Measurements from ENCODE around the gene HPS4.

DNA sequence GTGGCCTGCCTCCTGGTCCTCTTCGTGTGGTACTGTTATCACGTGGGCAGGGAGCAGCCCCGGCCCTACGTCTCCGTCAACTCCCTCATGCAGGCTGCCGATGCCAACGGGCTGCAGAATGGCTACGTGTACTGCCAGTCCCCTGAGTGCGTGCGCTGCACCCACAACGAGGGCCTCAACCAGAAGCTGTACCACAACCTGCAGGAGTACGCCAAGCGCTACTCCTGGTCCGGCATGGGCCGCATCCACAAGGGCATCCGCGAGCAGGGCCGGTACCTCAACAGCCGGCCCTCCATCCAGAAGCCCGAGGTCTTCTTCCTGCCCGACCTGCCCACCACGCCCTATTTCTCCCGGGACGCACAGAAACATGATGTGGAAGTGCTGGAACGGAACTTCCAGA is 49.8 kb downstream of the HPS4 start:
- TF ChIP-seq, protein P1, sequence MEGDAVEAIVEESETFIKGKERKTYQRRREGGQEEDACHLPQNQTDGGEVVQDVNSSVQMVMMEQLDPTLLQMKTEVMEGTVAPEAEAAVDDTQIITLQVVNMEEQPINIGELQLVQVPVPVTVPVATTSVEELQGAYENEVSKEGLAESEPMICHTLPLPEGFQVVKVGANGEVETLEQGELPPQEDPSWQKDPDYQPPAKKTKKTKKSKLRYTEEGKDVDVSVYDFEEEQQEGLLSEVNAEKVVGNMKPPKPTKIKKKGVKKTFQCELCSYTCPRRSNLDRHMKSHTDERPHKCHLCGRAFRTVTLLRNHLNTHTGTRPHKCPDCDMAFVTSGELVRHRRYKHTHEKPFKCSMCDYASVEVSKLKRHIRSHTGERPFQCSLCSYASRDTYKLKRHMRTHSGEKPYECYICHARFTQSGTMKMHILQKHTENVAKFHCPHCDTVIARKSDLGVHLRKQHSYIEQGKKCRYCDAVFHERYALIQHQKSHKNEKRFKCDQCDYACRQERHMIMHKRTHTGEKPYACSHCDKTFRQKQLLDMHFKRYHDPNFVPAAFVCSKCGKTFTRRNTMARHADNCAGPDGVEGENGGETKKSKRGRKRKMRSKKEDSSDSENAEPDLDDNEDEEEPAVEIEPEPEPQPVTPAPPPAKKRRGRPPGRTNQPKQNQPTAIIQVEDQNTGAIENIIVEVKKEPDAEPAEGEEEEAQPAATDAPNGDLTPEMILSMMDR (IDR thresholded peaks at IDR 0.05), result no peak
- TF ChIP-seq EP300 (IDR thresholded peaks at IDR 0.05) (no peak), POLR2A (IDR thresholded peaks at IDR 0.05) (no peak)
